ENCODE data around the gene MTSS2.

MTSS2 gene, protein sequence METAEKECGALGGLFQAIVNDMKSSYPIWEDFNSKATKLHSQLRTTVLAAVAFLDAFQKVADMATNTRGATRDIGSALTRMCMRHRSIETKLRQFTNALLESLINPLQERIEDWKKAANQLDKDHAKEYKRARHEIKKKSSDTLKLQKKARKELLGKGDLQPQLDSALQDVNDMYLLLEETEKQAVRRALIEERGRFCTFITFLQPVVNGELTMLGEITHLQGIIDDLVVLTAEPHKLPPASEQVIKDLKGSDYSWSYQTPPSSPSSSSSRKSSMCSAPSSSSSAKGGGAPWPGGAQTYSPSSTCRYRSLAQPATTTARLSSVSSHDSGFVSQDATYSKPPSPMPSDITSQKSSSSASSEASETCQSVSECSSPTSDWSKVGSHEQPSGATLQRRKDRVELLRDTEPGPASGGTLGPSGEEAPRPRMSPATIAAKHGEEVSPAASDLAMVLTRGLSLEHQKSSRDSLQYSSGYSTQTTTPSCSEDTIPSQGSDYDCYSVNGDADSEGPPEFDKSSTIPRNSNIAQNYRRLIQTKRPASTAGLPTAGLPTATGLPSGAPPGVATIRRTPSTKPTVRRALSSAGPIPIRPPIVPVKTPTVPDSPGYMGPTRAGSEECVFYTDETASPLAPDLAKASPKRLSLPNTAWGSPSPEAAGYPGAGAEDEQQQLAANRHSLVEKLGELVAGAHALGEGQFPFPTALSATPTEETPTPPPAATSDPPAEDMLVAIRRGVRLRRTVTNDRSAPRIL

DNA sequence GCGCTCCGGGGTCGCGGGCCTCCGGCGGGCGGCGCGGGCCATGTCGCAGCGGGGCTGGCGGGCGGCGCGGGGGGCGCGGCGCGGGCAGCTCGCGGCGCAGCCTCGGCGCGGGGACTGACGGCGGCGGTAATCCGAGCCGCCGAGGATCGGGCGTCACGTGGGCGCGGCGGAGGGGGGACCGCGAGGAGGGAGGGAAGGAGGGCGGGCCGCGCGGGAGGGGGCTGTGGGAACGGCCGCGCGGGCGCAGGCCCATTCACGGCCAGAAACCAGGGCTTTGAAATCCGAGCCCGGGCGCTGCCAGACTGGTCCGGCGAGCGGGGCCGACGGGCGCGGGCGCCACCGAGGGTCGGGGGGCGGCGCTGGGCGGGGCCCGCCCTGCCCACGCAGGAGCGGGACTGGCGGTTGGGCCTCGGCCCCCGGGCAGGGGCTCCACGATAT is at the start of gene MTSS2:
Gene MTSS2, minus strand, starts transcription at position 116 of the 438 bp plus-strand sequence. CDS start 262 bp downstream, outside the sequence.
- no peak for DNase-seq

DNA sequence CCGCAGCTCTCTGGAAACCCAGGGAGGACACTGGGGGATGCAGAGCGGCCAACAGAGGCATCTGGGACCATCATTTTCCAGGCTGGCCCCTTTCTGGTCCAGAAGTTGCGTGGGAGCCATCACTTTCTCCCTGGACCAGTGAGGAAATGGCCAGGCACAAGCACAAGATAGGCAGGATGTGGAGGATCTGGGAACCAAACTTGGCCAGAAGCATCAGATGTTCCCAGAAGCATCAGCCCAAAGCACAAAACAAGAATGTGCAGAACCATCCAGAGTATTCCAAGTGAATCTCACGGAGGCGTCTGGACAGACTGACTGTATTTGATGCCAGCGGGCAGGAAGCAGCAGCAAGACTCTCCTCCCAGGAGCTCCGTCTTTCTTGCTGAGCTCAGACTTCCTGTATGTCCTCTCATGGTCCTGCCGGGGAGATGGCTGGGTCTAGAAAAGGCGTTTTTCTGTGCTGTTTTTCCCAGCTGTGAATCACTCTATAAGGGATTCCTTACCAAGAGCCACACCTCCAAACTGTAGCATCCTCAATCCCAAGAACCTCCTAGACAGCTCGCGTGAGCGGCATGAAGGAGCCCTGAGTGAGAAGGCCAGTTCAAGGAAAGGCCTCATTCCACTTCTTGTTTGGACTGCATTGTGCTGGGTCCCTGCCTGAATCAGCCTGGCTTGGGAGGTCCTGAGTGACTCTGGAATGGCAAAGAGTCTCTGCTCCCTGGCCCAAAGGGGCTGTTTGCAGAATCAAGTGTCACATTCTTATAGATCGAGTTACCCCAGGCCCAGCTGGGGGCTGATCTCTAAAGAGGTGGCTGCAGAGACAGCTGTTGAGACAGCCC is 49.5 kb upstream of the MTSS2 start:
- DNase-seq, result no peak

DNA sequence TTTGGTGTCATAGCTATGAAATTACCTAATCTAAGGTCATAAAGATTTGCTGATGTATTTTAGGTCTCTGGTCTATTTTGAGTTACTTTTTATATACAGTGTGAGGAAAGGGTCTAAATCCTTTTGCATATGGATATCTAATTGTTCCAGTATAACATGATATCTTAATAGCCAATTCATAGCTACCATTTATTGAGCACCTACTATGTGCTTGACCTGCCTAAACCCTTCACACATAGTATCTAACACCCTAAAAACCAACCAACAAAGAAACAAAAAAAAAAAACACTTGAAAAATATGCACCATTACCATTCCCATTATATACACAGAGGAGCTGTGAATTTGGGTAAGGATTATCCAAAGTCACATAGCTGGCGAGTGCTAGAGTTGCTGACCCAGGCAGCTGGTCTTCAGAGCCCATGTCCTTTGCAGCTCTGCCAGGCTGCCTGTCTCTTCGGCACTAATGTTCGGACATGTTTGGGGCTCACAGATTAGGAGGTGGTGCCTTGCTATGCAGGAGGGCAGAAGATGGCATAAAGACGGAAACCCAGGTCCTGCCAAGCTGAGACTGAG is 48.8 kb upstream of the MTSS2 start:
- DNase-seq, result no peak

DNA sequence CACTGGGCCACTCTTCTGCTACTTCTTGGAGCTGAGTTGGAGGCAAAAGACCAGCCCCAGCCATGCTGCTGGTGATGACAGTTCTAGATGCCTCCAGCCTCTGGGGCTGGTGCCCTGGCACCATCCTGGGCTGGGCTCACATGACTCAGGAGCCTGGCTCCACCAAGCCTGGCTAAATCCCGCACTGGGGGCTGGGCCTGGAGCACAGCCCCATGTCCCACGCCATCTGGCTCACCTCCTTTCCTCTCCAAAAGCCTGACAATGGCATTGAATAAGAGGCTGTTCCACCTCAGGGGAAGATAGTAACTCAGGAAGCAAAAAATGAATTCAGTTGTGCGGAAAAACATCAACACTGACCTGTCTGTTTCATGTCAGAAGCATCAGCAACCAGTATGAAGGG is 45.1 kb upstream of the MTSS2 start:
- DNase-seq, result no peak

DNA sequence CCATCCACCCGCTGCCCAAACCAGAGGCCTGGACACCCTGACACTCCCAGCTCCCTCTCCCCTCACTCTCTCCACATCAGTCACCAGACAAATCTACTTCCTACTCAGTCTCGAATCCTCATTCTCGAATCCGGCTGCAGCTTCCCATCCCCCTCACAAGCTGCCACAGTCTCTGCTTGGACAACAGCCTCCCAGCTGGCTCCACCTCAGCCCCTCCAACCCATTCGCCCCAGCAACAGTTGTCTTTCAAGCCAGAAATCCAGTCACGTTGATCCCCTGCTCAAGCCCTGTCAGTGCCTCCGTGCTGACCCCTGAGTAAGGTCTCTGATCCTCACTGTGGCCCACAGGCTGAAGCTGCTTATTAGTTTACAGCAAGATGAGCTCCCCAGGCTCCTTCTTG is 44.2 kb upstream of the MTSS2 start:
- no peak for DNase-seq

DNA sequence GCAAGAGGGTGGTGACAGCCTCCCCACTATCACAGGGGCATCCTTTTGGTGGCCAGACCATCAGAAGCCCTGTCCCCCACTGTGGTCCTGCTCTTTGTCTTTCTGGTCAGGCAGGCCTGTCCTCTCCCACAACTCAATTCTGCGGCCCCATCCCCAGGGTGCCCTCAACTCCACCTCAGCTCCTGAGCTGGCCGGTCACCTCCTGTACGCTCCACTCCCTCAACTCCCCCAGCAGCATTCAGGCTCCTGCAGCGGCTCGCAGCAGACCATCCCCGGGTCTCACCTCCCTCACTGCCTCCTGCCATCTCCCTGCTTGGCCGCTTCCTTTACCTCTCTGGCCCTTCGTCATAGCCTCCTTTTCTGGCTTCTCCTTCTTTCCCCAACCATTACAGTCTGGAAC is 43.4 kb upstream of the MTSS2 start:
- no peak for DNase-seq

DNA sequence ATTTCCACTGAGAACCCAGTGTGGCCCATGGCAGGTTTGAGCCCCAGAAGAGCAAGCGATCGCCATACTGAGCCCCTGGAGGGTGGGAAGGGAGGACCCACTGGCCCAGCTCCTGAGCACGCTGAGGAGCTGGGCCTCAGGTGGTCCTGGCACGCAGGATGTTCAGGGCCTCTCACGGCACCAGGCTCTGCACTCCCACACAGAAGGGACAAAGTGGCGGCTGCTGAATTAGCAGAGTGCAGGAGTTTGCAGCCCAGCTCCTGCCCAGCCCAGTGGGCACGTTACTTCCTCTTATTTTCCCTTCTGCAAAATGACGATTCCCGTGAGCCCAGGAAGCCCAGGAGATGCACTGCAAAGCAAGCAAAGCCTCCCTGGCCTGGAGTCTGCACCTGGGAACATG is 42.3 kb upstream of the MTSS2 start:
- no peak for DNase-seq

DNA sequence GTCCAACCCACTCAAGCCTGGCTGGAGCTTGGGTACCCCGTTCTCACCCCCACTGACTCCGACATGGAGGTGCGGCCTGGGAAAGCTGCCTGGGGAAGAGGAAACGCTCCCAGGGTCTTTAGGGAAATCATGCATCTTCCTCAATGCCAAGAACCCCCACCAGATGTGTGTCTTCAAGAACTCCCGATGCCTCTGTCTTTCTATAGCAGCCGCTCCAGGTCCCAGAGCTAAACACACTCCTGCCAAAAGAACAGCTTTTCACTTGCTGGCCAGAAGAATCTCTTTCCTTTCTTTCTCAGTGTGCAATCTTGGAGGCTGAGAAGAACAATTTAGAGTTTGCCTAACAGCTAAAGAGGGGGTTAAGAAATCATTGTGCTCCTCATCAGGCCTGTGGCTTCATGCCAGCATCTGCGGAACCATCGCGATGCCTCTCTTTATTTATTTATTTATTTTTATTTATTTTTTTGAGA is 41.1 kb upstream of the MTSS2 start:
- no peak for DNase-seq

DNA sequence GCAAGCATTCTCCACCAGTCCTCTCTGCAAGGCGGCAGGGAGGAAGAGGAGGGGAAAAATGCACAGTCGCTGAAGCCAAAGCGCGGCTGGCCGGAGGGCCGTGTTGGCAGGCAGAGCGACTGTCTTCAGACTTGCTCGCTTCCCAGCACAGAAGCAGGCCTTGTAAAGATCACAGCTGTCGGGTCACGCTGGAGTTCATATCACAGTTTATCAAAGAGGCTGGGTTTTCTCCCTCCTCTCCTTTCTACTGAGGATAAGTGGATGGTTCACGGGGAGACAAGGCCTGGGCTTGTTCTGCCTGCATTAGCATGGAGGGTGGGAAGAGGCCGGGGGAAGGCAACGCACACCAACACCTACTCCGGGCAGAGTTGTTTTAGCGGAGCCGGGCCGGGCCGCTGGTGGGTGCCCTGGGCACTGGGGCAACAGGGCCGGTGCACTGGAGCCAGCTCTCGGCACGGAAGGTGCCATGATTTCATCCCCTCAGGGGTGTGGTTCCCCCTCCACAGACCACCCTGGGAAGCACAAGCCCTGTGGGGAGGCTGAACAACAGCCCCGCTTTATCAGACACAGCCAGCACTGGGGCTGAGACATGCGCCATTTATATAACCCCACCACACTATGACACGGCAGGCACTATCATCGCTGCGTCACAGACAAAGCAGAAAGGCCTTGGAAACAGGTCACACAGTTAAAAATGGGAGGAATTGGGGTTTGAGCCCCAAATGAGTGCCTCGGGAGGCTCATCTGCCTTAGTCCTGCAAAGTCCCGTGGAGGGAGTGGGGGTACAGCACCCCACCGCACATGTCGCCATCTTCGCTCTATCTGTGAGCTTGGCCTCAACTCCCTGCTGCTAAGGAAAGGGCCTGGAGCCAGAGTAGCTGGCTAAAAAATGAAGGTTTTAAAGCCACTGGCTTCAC is 40.3 kb upstream of the MTSS2 start:
- no peak for DNase-seq

DNA sequence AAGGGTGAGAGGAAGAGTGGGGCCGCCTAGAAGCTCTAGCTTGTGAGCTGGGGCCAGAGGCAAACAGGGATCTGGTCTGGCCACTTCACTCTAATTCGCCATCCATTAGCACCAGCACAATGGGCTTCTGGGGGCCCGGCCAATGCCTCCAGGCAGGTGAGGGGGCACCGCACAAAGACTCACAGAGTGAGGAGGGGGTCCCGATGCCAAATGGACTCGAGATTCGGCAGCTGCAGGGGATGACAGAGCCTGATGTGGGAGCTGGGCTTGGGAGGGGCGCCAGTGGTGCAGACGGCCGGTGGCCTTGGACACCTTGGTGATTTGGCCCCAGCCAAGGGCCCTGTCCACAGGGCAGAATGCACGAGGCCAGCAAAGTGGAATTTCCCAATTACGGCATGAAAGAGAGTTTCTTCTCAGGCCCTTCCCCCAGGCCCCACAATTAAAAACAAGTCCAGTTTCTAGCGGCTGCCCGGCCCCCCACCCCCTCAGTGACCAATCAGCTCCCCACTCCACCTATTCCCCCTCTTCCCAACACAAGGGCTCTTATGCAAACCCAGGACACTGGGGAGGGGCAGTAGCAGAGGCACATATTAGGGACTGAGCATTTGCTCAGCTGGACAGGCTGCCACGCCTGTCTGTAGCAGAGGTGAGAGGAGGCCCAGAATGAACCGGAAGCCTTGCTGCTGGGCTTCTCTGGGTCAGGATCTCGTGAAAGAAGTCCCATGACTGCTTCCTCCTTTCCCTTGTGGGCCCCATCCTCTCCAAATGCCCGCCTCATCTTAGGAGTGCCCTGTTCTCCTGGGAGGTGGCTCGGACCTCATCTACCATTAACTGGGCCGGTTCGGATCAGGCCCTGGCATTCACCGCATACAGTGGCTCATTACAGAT is 39.4 kb upstream of the MTSS2 start:
- DNase-seq, result no peak

DNA sequence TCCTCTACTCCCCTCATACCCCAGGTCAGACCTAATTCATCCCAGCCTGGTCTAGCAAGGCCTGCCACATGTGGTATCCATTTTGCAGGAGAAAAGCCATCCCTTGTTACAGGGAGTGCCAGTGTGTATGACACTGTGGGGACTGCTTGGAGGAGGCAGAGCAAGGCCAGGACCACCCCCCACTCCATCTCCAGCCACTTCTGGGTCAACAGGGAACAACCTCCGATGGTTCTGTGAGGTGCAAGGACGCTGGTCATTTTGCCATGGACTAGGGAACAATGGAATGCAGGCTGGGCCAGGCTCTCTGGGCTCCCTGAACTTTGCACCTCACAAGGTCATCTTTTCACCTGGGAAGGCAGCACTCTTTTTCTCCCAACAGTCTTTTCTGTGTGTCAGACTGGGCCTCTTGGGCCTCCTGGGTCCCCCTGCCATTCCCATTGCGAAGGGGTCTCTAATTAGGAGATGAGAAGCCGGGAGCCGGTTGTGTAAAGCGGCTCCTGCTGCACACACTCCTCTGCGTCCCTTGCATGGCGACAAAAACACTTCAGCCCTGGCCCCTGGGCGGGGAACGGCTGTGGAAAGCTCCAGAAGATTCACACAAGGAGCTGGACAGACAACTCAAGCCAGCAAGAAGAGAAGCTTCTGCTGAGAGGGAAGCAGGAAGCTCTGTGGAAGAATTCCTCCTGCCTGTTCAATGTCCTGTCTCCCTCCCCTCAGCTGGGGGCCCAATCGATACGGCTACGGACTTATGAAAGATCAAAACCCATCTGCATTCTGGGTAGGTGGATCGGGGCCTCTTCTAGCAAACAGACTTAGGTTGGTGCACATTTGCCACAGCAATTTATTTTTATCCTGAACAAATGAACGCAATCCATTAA is 38.5 kb upstream of the MTSS2 start:
- no peak for DNase-seq

DNA sequence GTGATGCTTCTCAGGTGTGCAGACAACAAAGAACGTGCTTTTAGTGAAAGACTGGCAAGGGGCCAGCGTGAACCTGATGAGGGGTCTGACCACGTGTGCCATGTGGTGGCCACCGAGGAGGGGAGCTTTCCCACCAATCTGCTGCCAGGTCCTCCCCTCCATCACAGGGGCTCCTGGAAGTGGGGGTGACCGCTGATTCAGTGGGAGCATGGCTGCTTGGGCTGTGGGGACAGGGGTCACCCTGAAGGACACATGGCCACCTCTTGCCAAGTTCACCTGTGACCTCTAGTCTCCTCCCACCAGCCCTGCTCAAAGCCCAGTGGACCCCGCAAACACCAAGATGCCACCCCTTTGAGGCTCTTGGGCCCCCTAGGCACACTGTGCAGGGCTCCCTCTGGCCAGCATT is 37.9 kb upstream of the MTSS2 start:
- no peak for DNase-seq

DNA sequence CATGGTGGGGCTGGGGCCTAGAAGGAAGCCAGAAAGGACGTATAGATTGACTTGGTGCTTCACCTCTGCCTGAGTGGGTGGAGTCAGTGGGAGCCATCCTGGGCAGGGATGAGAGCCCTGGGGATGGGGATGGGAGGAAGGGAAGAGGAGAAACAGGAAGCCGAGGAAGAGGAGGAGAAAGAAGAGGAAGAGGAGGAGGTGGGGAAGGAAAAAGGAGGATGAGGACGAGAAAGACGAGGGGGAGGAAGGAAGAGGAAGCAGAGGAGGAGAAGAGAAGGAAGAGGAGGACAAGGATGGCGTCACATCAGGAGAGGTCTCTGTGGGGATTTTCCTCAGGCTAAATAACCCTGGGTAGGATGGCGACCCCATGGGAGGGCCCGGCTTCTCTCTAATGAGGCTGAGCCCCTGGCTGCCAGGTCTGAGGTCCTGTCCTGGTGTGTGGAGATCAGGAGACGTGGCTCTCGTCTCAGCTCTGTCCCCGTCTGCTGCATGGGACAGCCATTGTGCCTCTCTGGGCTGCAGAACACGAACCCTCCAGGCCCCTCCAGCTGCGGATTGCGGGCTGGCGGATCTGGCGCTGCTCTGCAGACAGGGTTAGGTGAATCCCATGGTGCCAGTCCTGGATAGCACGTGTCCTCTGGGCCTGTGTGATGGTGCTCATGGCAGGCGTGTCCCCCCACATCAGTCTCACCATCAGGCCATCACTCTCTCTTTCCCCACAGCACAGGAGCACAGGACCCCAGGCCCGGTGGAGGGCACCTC is 35.5 kb upstream of the MTSS2 start:
- no peak for DNase-seq

DNA sequence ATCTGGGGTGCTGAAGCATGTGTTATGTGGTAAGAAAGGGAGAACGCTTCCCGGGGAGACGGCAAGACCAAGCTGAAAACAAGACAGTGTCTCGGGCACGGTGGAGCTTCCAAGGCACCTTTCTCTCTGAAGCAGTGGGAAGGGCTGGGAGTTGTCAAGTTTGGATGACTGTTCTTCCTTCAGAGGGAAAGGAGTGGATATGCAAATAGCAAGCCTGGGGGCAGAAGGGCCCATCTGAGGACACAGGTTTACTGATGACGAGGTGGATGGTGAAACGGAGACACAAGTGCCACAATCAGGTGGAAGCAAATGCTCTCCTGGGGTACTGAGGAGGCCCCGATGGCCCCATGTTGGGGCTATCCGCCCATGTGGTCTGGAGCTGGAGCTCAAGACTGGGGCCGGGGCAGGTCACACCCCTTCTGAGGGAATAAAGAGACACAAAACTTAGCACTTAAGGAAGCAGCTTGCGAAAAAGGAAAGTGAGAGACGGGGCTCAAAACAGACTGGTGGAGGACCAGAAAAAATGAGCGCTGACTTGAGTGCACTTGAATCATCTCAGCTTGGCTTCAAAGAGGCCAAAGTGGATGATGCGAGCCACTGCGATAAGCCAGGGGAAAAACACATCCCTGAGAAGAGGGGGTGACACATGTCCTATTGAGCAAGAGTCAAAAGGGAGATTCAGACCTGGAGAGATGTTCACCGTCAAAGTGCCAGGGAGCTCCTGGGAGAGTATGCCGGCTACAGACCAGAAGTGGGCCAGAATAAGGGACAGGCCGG is 34.8 kb upstream of the MTSS2 start:
- no peak for DNase-seq

DNA sequence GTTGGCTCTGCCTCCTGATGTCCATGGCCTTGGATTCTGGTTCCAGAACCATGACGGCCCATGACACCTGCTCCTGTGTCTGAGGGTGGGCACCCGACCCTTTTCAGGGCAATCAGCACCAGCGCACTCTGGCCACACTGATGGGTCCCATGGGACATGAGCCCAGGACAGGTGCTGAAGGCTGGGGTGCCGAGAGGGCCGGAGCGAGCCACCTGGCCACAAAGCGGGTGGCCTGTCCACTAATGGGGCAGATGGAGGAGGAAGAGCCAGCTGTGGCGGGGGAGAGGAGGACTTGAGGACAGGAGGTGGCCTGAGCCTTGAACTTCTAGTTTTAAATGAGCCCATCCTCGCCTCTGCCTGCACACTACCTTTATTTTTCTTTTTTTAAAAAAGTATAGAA is 31.2 kb upstream of the MTSS2 start:
- DNase-seq, result no peak

DNA sequence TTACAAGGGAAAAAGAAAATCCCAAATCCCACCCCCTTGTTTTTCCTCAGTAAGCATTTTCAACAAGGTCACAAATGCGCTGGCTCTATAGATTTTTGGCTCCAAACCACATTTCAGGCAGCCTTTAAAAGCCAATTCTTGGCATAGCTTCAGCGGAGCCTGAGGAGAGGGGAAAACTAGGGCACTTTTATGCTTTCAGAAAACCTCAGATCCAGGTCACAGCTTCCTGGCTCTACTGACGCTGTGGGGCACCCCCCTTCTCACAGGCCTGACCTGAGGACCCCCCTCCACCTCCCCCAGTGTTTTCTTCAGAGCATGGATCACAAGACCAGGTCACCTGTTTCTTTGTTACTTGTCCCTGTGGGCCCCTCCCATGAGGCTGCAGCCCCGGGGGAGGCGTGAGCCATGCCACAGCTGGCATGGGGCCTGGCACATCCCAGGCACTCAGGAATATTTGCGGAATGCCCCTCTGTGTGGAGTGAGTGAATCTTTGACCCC is 30.1 kb upstream of the MTSS2 start:
- no peak for DNase-seq

DNA sequence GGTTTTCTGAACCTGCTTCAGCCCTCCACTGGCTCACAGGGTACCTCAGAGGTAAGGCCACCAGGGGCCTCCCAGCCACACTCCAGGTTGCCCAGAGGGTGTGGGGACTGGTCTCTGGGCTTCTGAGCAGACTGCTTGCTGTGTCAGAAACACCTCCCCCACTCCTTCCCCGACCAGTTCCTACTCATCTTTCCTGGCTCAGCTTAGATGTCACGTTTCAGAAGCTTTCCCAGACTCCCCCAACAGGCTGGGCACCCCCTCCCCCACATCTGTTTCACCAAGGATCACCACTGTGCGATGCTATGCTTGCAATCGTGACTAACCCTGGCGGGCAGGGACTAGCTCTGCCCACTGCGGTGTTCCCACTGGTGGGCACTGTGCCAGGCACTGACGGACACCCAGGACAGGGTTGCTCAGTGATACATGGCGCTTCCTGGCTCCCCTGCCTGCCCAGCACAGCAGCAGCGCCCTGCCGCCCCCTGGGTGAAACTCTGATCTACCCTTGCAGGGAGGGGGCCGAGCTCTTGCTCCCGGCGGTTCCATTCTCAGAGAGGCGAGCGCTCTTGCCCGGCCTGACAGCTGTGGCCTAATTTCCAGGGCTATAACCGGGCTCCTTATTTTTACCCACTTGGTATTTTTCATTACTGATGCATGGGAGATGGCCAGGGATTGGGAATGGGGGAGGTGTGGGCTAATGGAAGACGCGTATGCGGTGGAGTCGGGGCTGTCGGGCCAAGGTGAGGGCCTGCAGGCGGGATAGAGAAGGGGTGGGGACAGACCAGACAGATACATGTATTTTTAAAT is 29.4 kb upstream of the MTSS2 start:
- no peak for DNase-seq

All from stimulated activated naive CD4-positive, alpha-beta T cell (primary cell).